Effector memory CD4-positive, alpha-beta T cell (primary cell): ENCODE results near the gene LTBP2.

Experiments used
- DNase-seq, 3 donors: peaks; one replicate each; pipeline ENCODE4 v3.0.0-alpha.2; 2020
- H3K27ac ChIP-seq: 2 replicates; pipeline ENCODE4 v1.7.0; 2013; ENCODE audit warnings: mild to moderate bottlenecking, low read length, moderate library complexity; ENCODE audit not compliant: insufficient read depth, poor library complexity, severe bottlenecking
- H3K27me3 ChIP-seq: replicated peaks from 2 replicates; pipeline ENCODE4 v1.7.0; 2013; ENCODE audit warnings: mild to moderate bottlenecking, low read length; ENCODE audit not compliant: insufficient read depth, control insufficient read depth, poor library complexity, severe bottlenecking
- H3K36me3 ChIP-seq: 2 replicates; pipeline ENCODE4 v1.7.0; 2013; ENCODE audit warnings: mild to moderate bottlenecking, low read length, moderate library complexity; ENCODE audit not compliant: control insufficient read depth, insufficient read depth
- H3K4me1 ChIP-seq: 2 replicates; pipeline ENCODE4 v1.7.0; 2013; ENCODE audit warnings: low read length, mild to moderate bottlenecking; ENCODE audit not compliant: control insufficient read depth, insufficient read depth, poor library complexity, severe bottlenecking
- H3K4me3 ChIP-seq: 2 replicates; pipeline ENCODE4 v1.7.0; 2013; ENCODE audit warnings: low read length, low read depth, mild to moderate bottlenecking; ENCODE audit not compliant: insufficient read depth, poor library complexity, severe bottlenecking
- H3K9me3 ChIP-seq: 2 replicates; pipeline ENCODE4 v1.7.0; 2013; ENCODE audit warnings: mild to moderate bottlenecking, low read length, moderate library complexity; ENCODE audit not compliant: control insufficient read depth

The LTBP2 gene

DNA sequence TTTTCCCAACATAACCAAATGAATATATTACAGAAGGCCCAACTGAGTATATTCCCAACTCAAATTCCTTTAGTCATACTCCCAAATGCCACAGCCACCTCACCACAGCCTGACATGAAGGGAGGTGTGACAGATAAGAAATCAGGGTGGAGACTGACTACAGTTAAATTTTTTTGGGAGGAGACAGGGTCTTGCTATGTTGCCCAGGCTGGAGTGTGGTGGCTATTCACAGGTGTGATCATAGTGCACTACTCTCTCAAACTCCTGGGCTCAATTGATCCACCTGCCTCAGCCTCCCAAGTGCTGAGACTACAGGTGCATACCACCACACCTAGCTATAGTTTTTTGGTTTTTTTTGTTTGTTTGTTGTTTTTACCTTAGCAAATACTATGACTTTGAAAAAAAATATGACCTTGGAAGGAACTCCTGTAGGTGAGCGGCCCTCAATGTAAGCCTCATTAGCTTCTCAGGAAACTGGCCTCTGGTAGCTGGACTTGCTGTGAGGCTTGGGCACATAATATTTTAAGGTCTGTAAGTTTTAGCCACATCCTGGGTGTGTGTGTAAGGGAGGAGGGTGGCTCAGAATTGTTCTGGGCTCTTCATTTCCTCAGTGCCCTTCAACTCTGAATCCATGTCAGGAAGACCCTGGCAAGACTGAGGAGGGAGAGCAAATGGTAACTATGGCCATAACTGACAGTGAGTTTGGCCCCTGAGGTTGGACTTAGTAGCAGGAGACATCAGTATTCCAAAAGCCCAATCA, 39.1 kb upstream of the LTBP2 start:
- Histone ChIP-seq H3K36me3 (no peaks in the 10 kb centered on the region), H3K27me3 (no peaks in the 10 kb centered on the region), H3K27ac (no peak overlapping the region), H3K4me1 (no peaks in the 10 kb centered on the region), H3K9me3 (no peaks in the 10 kb centered on the region), H3K4me3 (no peak overlapping the region)
- DNase-seq, result no peak

- no peaks in the 10 kb centered on the region for H3K27me3 ChIP-seq
- no peaks in the 10 kb centered on the region for H3K4me1 ChIP-seq
- H3K36me3 ChIP-seq, result no peaks in the 10 kb centered on the region
- no peak overlapping the region for H3K27ac ChIP-seq
- H3K4me3 ChIP-seq, result no peak overlapping the region
- no peaks in the 10 kb centered on the region for H3K9me3 ChIP-seq
- DNase-seq, result no peak
Measured at GRCh38 chr14:74649673-74650072, 37.6 kb upstream of the LTBP2 start.

- no peak for DNase-seq
- Histone ChIP-seq H3K4me1 (no peaks in the 10 kb centered on the region), H3K36me3 (no peaks in the 10 kb centered on the region), H3K27ac (no peak overlapping the region), H3K9me3 (no peaks in the 10 kb centered on the region), H3K4me3 (no peak overlapping the region), H3K27me3 (no peaks in the 10 kb centered on the region)
Measured at GRCh38 chr14:74649167-74649566, 37.1 kb upstream of the LTBP2 start.

DNA sequence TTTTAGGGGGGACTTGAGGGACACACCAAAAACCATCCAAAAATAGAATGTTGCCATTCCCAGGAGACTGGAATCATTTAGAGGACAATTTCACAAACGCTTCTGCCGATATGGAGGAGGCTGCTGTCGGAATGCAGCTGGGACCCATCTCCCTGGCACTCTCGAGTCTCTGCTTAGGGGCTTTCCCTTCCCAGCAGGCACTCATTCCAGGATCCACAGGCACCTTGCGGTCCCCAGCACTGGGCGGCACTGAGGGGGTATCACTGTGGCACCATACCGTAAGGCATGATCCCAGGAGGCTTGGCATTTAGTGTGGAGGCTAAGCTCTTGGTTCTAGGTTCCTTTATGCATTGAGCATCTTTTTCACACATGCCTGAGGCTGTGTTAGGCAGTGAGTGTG, 36.6 kb upstream of the LTBP2 start:
- no peaks in the 10 kb centered on the region for H3K4me1 ChIP-seq
- H3K4me3 ChIP-seq, result no peak overlapping the region
- no peaks in the 10 kb centered on the region for H3K9me3 ChIP-seq
- no peaks in the 10 kb centered on the region for H3K36me3 ChIP-seq
- no peaks in the 10 kb centered on the region for H3K27me3 ChIP-seq
- DNase-seq, result no peak
- H3K27ac ChIP-seq, result no peak overlapping the region

DNA sequence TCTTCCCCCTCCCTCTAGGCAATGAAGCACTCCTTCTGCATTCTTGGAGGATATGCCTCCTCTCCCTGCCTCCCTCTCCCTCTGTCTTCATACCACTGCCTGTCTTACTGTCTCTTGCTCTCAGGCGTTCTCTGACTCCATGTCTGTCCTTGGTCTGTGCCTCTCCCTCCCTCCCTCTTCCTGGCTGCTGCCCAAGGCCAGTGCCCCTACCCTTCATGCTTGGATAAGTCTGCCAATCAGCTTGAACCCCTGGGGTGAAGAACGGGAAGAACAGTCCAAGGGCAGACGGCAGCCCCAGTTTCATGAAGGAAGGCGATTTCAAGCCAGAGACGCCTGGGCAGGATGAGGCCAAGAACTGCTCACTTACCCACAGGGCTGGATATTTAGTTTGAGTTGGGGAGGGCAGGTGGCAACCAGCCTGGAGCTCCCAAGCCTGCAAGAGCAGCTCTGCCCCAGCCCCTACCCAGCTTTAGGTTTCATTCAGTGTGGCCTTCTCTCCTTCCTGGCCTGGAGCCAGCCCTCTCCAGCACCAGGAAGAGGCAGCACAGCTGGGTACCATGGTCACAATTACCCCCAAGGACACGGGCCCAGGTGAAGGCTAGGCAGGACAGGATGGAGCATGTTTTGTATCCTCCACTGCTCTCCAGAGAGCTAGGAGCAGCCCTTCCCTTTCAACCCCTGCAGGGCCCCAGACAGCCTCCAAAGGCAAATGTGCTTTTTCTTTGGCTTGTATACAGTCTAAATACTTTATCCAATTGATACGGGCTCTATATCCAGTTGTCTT, 35.8 kb upstream of the LTBP2 start:
- no peak for DNase-seq
- Histone ChIP-seq H3K27me3 (no peaks in the 10 kb centered on the region), H3K36me3 (no peaks in the 10 kb centered on the region), H3K4me3 (no peak overlapping the region), H3K9me3 (no peaks in the 10 kb centered on the region), H3K4me1 (no peaks in the 10 kb centered on the region), H3K27ac (no peak overlapping the region)

GRCh38 chr14:74647061-74647677, 35.1 kb upstream of the LTBP2 start:
- no peak for DNase-seq
- Histone ChIP-seq H3K4me3 (no peak overlapping the region), H3K27ac (no peak overlapping the region), H3K36me3 (no peaks in the 10 kb centered on the region), H3K27me3 (no peaks in the 10 kb centered on the region), H3K4me1 (no peaks in the 10 kb centered on the region), H3K9me3 (no peaks in the 10 kb centered on the region)

DNA sequence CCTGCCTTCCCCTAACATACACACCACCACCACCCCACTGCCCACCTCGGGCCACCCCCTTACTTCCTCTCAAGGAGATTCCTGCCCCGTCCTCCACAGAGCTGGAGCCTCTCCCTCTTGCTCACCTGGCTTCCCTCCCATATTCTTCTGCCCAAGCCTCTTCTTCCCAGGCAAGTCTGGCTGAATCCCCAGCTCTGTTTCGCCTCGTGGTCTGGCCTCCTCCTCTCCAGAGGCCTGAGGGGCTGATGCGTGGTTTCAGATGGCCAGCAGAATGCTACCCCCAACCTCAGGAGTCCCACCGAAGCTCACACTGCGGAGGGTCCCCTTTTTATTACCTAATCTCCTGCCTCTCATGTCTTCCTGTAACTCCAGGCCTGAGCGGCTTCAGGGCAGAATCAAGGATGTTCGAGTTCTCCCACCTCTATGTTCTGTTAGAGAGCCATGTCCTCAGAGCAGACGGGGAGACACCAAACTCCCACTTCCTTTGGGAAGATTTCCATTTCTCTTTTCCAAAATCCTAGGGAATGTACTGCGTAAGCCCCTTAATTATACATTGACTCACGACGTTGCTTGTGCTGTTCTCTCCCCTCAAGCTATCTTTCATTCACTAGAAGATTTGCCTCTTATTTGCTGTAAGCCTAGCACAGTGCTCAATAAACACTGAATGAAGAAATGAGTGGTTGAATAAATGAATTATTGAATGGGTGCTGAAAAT, 33.9 kb upstream of the LTBP2 start:
- H3K4me3 ChIP-seq, result no peak overlapping the region
- H3K27ac ChIP-seq, result no peak overlapping the region
- no peaks in the 10 kb centered on the region for H3K4me1 ChIP-seq
- H3K36me3 ChIP-seq, result no peaks in the 10 kb centered on the region
- H3K27me3 ChIP-seq, result no peaks in the 10 kb centered on the region
- no peak for DNase-seq
- no peaks in the 10 kb centered on the region for H3K9me3 ChIP-seq

DNA sequence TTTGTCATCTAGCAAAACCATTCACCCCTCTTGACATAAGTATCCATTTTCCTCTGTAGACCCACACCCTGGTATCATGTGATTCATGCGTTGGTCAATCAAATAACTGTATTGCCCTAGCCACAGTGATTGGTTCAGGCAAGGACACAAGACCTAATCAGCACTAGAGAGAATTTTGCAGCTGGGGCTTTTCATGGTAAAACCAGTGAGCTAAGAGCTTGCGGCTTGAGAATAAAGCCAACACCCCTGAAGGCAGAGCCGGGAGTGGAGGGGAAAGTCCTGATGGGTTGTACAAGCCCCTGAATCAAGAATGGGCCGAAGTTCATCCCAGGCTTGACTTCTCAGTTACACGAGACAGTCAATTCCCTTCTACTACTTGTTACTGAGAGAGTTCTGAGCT, 33.2 kb upstream of the LTBP2 start:
- no peak overlapping the region for H3K27ac ChIP-seq

GRCh38 chr14:74641601-74642391, 29.8 kb upstream of the LTBP2 start:
- no peak for DNase-seq
- H3K4me1 ChIP-seq, result no peaks in the 10 kb centered on the region
- no peak overlapping the region for H3K27ac ChIP-seq
- no peaks in the 10 kb centered on the region for H3K27me3 ChIP-seq
- no peak overlapping the region for H3K4me3 ChIP-seq
- H3K9me3 ChIP-seq, result no peaks in the 10 kb centered on the region
- no peaks in the 10 kb centered on the region for H3K36me3 ChIP-seq

More for the DNA sequence above, 33.2 kb upstream of the LTBP2 start:
- DNase-seq, result no peak
- H3K9me3 ChIP-seq, result no peaks in the 10 kb centered on the region
- H3K27me3 ChIP-seq, result no peaks in the 10 kb centered on the region
- H3K36me3 ChIP-seq, result no peaks in the 10 kb centered on the region
- H3K4me1 ChIP-seq, result no peaks in the 10 kb centered on the region
- H3K4me3 ChIP-seq, result no peak overlapping the region
